Subcutaneous abdominal adipose tissue (tissue), 5 donors: ENCODE data around the gene GRAMD4.
"Not testable (repeated sequence)": the region's sequence is repeated elsewhere in the genome, so short reads cannot be mapped to it uniquely, and the experiment has no call there.

Experiments used
- H3K27ac ChIP-seq: one replicate; pipeline ENCODE4 v1.7.0; 2013; ENCODE audit warnings: low read depth, mild to moderate bottlenecking, inconsistent platforms, low read length, moderate library complexity
- H3K27me3 ChIP-seq, 5 donors: one replicate each; pipeline ENCODE4 v1.7.0; 2013; ENCODE audit warnings: low read length in 5 of 5, inconsistent platforms in 1 of 5; ENCODE audit not compliant: control insufficient read depth in 5 of 5, insufficient read depth in 4 of 5
- H3K36me3 ChIP-seq, 5 donors: one replicate each; pipeline ENCODE4 v1.7.0; 2013; ENCODE audit warnings: low read length in 5 of 5; ENCODE audit not compliant: control insufficient read depth in 5 of 5, insufficient read depth in 5 of 5
- H3K4me1 ChIP-seq, 5 donors: one replicate each; pipeline ENCODE4 v1.7.0; 2013; ENCODE audit warnings: low read length in 5 of 5, mild to moderate bottlenecking in 3 of 5, moderate library complexity in 1 of 5; ENCODE audit not compliant: control insufficient read depth in 5 of 5, insufficient read depth in 5 of 5
- H3K4me3 ChIP-seq, 5 donors: one replicate each; pipeline ENCODE4 v1.7.0; 2013; ENCODE audit warnings: low read length in 5 of 5, low read depth in 1 of 5
- H3K9ac ChIP-seq, 5 donors: one replicate each; pipeline ENCODE4 v1.7.0; 2013; ENCODE audit warnings: low read length in 5 of 5, mild to moderate bottlenecking in 4 of 5, moderate library complexity in 3 of 5
- H3K9me3 ChIP-seq, 5 donors: one replicate each; pipeline ENCODE4 v1.7.0; 2013; ENCODE audit warnings: low read length in 5 of 5; ENCODE audit not compliant: control insufficient read depth in 5 of 5
- donor health status: healthy.
- donor health status: healthy.
- donor health status: healthy.
- donor health status: healthy.
- donor health status: healthy.

GRAMD4 gene

GRCh38 chr22:46627806-46628482, 7.8 kb downstream of the GRAMD4 start:
- Histone ChIP-seq H3K4me1 (peaks cover 0 to 21% (median 4%) of the 10 kb centered on the region in 5 donors), H3K9me3 (no peaks in the 10 kb centered on the region), H3K27ac (no peak overlapping the region), H3K27me3 (no peaks in the 10 kb centered on the region), H3K4me3 (no peak overlapping the region), H3K9ac (no peak overlapping the region), H3K36me3 (peaks cover 0 to 34% (median 16%) of the 10 kb centered on the region in 5 donors)

GRCh38 chr22:46628756-46629155, 8.6 kb downstream of the GRAMD4 start:
- Histone ChIP-seq H3K9ac (no peak overlapping the region), H3K4me3 (no peak overlapping the region), H3K36me3 (peaks cover 0 to 34% (median 16%) of the 10 kb centered on the region in 5 donors), H3K9me3 (no peaks in the 10 kb centered on the region), H3K27me3 (no peaks in the 10 kb centered on the region), H3K4me1 (peaks cover 0 to 21% (median 2%) of the 10 kb centered on the region in 5 donors), H3K27ac (no peak overlapping the region)

GRCh38 chr22:46629291-46629690, 9.1 kb downstream of the GRAMD4 start:
- Histone ChIP-seq H3K4me3 (no peak overlapping the region), H3K9me3 (no peaks in the 10 kb centered on the region), H3K36me3 (peaks cover 0 to 34% (median 16%) of the 10 kb centered on the region in 5 donors), H3K4me1 (peaks cover 0 to 24% (median 4%) of the 10 kb centered on the region in 5 donors), H3K27me3 (no peaks in the 10 kb centered on the region), H3K27ac (no peak overlapping the region), H3K9ac (no peak overlapping the region)

- Histone ChIP-seq H3K36me3 (peaks cover 0 to 34% (median 16%) of the 10 kb centered on the region in 5 donors), H3K27ac (no peak overlapping the region), H3K4me3 (no peak overlapping the region), H3K9ac (no peak overlapping the region), H3K9me3 (no peaks in the 10 kb centered on the region), H3K4me1 (peaks cover 0 to 19% (median 7%) of the 10 kb centered on the region in 5 donors), H3K27me3 (no peaks in the 10 kb centered on the region)
Measured at GRCh38 chr22:46631113-46631512, 10.9 kb downstream of the GRAMD4 start.

- Histone ChIP-seq H3K27ac (no peak overlapping the region), H3K36me3 (peaks cover 0 to 26% (median 11%) of the 10 kb centered on the region in 5 donors), H3K9ac (no peak overlapping the region), H3K4me1 (peaks cover 0 to 20% (median 9%) of the 10 kb centered on the region in 5 donors), H3K27me3 (no peaks in the 10 kb centered on the region), H3K9me3 (no peaks in the 10 kb centered on the region), H3K4me3 (no peak overlapping the region)
Measured at GRCh38 chr22:46632646-46633249, 12.6 kb downstream of the GRAMD4 start.

- Histone ChIP-seq H3K27me3 (no peaks in the 10 kb centered on the region), H3K27ac (no peak overlapping the region), H3K9ac (no peak overlapping the region), H3K9me3 (no peaks in the 10 kb centered on the region), H3K4me3 (no peak overlapping the region), H3K36me3 (peaks cover 0 to 26% (median 9%) of the 10 kb centered on the region in 5 donors), H3K4me1 (peaks cover 0 to 22% (median 9%) of the 10 kb centered on the region in 5 donors)
Measured at GRCh38 chr22:46633334-46633890, 13.2 kb downstream of the GRAMD4 start.

- Histone ChIP-seq H3K9me3 (no peaks in the 10 kb centered on the region), H3K9ac (no peak overlapping the region), H3K27me3 (no peaks in the 10 kb centered on the region), H3K27ac (no peak overlapping the region), H3K36me3 (peaks cover 0 to 23% (median 11%) of the 10 kb centered on the region in 5 donors), H3K4me3 (no peak overlapping the region), H3K4me1 (peaks cover under 1 to 30% (median 14%) of the 10 kb centered on the region in 5 donors)
Measured at GRCh38 chr22:46634011-46634699, 14.0 kb downstream of the GRAMD4 start.

GRCh38 chr22:46634973-46635685, 14.9 kb downstream of the GRAMD4 start:
- H3K9ac ChIP-seq, H3K27me3 ChIP-seq, H3K4me3 ChIP-seq, H3K9me3 ChIP-seq: not testable (repeated sequence)
- H3K36me3 ChIP-seq = peaks cover 0 to 26% (median 11%) of the 10 kb centered on the region in 5 donors
- H3K27ac ChIP-seq = peak overlapping the region; percentile 11
- peaks cover 2 to 35% (median 19%) of the 10 kb centered on the region in 5 donors for H3K4me1 ChIP-seq

- peaks cover 2 to 35% (median 19%) of the 10 kb centered on the region in 5 donors for H3K4me1 ChIP-seq
- H3K27ac ChIP-seq = peak overlapping the region; percentile 11
- H3K36me3 ChIP-seq = peaks cover 0 to 24% (median 9%) of the 10 kb centered on the region in 5 donors
- no peaks in the 10 kb centered on the region for H3K9me3 ChIP-seq
- H3K4me3 ChIP-seq = no peak overlapping the region
- no peaks in the 10 kb centered on the region for H3K27me3 ChIP-seq
- no peak overlapping the region for H3K9ac ChIP-seq
Measured at GRCh38 chr22:46635756-46636155, 15.6 kb downstream of the GRAMD4 start.
